Hematopoietic multipotent progenitor cell treated with erythropoietin and hydrocortisone succinate and interleukin-3 and kit ligand, for 4 days (in vitro differentiated cells): Measurements from ENCODE around the gene PANK1.
"Not testable (repeated sequence)": the region's sequence is repeated elsewhere in the genome, so short reads cannot be mapped to it uniquely, and the experiment has no call there.

Source experiments
- DNase-seq: peaks from one replicate; pipeline ENCODE4 v3.0.0-alpha.2; 2015

The PANK1 gene

GRCh38 chr10:89566095-89566950 lies 78.7 kb downstream of the PANK1 start:
- no peak for DNase-seq

- no peak for DNase-seq
These were observed 79.9 kb downstream of the PANK1 start for GRCh38 chr10:89565180-89565579.

GRCh38 chr10:89563861-89564478 lies 81.1 kb downstream of the PANK1 start:
- peak; percentile 71 for DNase-seq

- DNase-seq: no peak
These were observed 81.7 kb downstream of the PANK1 start for GRCh38 chr10:89563311-89563710.

GRCh38 chr10:89556600-89556999 lies 88.4 kb downstream of the PANK1 start:
- DNase-seq: no peak

GRCh38 chr10:89555688-89556445 lies 89.2 kb downstream of the PANK1 start:
- DNase-seq: peak; percentile 20

GRCh38 chr10:89554433-89554832 lies 90.6 kb downstream of the PANK1 start:
- no peak for DNase-seq

- no peak for DNase-seq
These were observed 91.8 kb downstream of the PANK1 start for GRCh38 chr10:89553064-89553734.

GRCh38 chr10:89552213-89552612 lies 92.8 kb downstream of the PANK1 start:
- no peak for DNase-seq

- DNase-seq: peak; percentile 70
These were observed 94.5 kb downstream of the PANK1 start for GRCh38 chr10:89550509-89550908.

GRCh38 chr10:89549510-89549909 lies 95.5 kb downstream of the PANK1 start:
- DNase-seq: no peak

- peak; percentile 25 for DNase-seq
These were observed 96.4 kb downstream of the PANK1 start for GRCh38 chr10:89548673-89549072.

GRCh38 chr10:89547853-89548513 lies 97.1 kb downstream of the PANK1 start:
- no peak for DNase-seq

- DNase-seq: not testable (repeated sequence)
These were observed 98.4 kb downstream of the PANK1 start for GRCh38 chr10:89546651-89547050.

- DNase-seq: no peak
These were observed 101.2 kb downstream of the PANK1 start for GRCh38 chr10:89543841-89544240.

GRCh38 chr10:89540420-89540949 lies 104.6 kb downstream of the PANK1 start:
- DNase-seq: no peak

GRCh38 chr10:89537364-89537763 lies 107.7 kb downstream of the PANK1 start:
- no peak for DNase-seq

- no peak for DNase-seq
These were observed 109.1 kb downstream of the PANK1 start for GRCh38 chr10:89536013-89536354.

- peak; percentile 30 for DNase-seq
These were observed 109.7 kb downstream of the PANK1 start, which contains the start of gene SLC16A12 for GRCh38 chr10:89535171-89536012. TSS of gene SLC16A12 (minus strand) at chr10:89535594. CDS start at chr10:89462578, 73,016 bp downstream.

- DNase-seq: no peak
These were observed 110.2 kb downstream of the PANK1 start for GRCh38 chr10:89534826-89535166.
